Astrocyte (in vitro differentiated cells and primary cell): ENCODE results near the gene SOAT2. TPM values are rescaled to one million over a fixed set of nuclear protein-coding genes. Genes with fewer than 3 reads are reported as not detected.

Experiments
- DNase-seq: peaks from one replicate; pipeline ENCODE4 v3.0.0-alpha.2; 2010; ENCODE audit warnings: low read depth
- FAIRE-seq: peaks from 2 replicates; lab custom pipeline; 2011; peaks lifted over from hg19 to GRCh38; lab: Jason Lieb, UNC
- H2AFZ ChIP-seq: 2 replicates; pipeline ENCODE4 v1.6.0; 2012; ENCODE audit warnings: low read depth, low read length, inconsistent platforms
- H3K27ac ChIP-seq: 2 replicates; pipeline ENCODE4 v1.5.1; 2011; ENCODE audit warnings: low read depth, low read length, inconsistent platforms
- H3K27me3 ChIP-seq: 2 replicates; pipeline ENCODE4 v1.6.0; 2011; ENCODE audit warnings: low read length, inconsistent platforms; ENCODE audit not compliant: insufficient read depth
- H3K36me3 ChIP-seq: 2 replicates; pipeline ENCODE4 v1.5.1; 2011; ENCODE audit warnings: low read length, inconsistent platforms; ENCODE audit not compliant: insufficient read depth
- H3K4me1 ChIP-seq: 2 replicates; pipeline ENCODE4 v1.5.1; 2011; ENCODE audit warnings: low read length, inconsistent platforms; ENCODE audit not compliant: insufficient read depth
- H3K4me2 ChIP-seq: 2 replicates; pipeline ENCODE4 v1.6.0; 2012; ENCODE audit warnings: low read length, inconsistent platforms
- H3K4me3 ChIP-seq: 2 replicates; pipeline ENCODE4 v1.5.1; 2011; ENCODE audit warnings: low read depth, mild to moderate bottlenecking, low read length, inconsistent platforms; ENCODE audit not compliant: insufficient read depth
- H3K79me2 ChIP-seq: 2 replicates; pipeline ENCODE4 v1.6.0; 2012; ENCODE audit warnings: mild to moderate bottlenecking, low read length, inconsistent platforms; ENCODE audit not compliant: insufficient read depth
- H3K9ac ChIP-seq: 2 replicates; pipeline ENCODE4 v1.6.0; 2012; ENCODE audit warnings: mild to moderate bottlenecking, low read length, inconsistent platforms
- H3K9me3 ChIP-seq: 2 replicates; pipeline ENCODE4 v1.5.1; 2012; ENCODE audit warnings: low read depth, mild to moderate bottlenecking, low read length, inconsistent platforms; ENCODE audit not compliant: insufficient read depth
- H4K20me1 ChIP-seq: 2 replicates; pipeline ENCODE4 v1.6.0; 2012; ENCODE audit warnings: low read length, inconsistent platforms; ENCODE audit not compliant: insufficient read depth
- H3K27ac Mint-ChIP-seq: one replicate; pipeline ENCODE4 v1.8.0; 2021; ENCODE audit warnings: mild to moderate bottlenecking, mixed read lengths; ENCODE audit not compliant: unreplicated experiment
- H3K27me3 Mint-ChIP-seq: one replicate; pipeline ENCODE4 v1.8.0; 2021; ENCODE audit warnings: low read depth, mixed read lengths; ENCODE audit not compliant: unreplicated experiment
- H3K36me3 Mint-ChIP-seq: one replicate; pipeline ENCODE4 v1.8.0; 2021; ENCODE audit warnings: low read depth, mixed read lengths; ENCODE audit not compliant: unreplicated experiment
- H3K4me1 Mint-ChIP-seq: one replicate; pipeline ENCODE4 v1.8.0; 2021; ENCODE audit warnings: low read depth, mixed read lengths; ENCODE audit not compliant: unreplicated experiment
- H3K4me3 Mint-ChIP-seq: one replicate; pipeline ENCODE4 v1.8.0; 2021; ENCODE audit warnings: mild to moderate bottlenecking, moderate library complexity, mixed read lengths; ENCODE audit not compliant: unreplicated experiment
- H3K9me3 Mint-ChIP-seq: one replicate; pipeline ENCODE4 v1.8.0; 2021; ENCODE audit warnings: mild to moderate bottlenecking, mixed read lengths; ENCODE audit not compliant: unreplicated experiment
- CTCF ChIP-seq: IDR thresholded peaks from 2 replicates; pipeline ENCODE4 v1.5.1; 2011; ENCODE audit warnings: low read depth, mild to moderate bottlenecking, inconsistent platforms, low read length, moderate library complexity; ENCODE audit not compliant: insufficient read depth
- EZH2 ChIP-seq: IDR thresholded peaks from 2 replicates; pipeline ENCODE4 v1.6.1; 2012; ENCODE audit warnings: mild to moderate bottlenecking, low read length, inconsistent platforms; ENCODE audit not compliant: insufficient read depth
- total RNA-seq: library from RNA; stranded (reverse); gene quantifications from 2 replicates; pipeline ENCODE4 v1.2.1, GENCODE V29; 2021

SOAT2 gene
- total RNA-seq, 1 donor from 2014 or later, result not detected

- no peak for FAIRE-seq
- Histone ChIP-seq H2AFZ (no peak overlapping the region), H3K27ac (no peak overlapping the region), H3K27me3 (no peaks in the 10 kb centered on the region), H3K4me2 (no peak overlapping the region), H3K79me2 (no peaks in the 10 kb centered on the region), H3K9me3 (no peaks in the 10 kb centered on the region), H3K9ac (peak overlapping the region; percentile 31), H3K4me1 (peaks cover 38% of the 10 kb centered on the region), H3K36me3 (no peaks in the 10 kb centered on the region), H3K4me3 (no peak overlapping the region), H4K20me1 (peaks cover 17% of the 10 kb centered on the region)
- Mint-ChIP-seq H3K36me3 (peaks cover 21% of the 10 kb centered on the region), H3K4me1 (peaks cover 12% of the 10 kb centered on the region), H3K4me3 (peak overlapping the region; percentile 41), H3K9me3 (no peaks in the 10 kb centered on the region), H3K27me3 (no peaks in the 10 kb centered on the region), H3K27ac (no peak overlapping the region)
- DNase-seq, result no peak
- TF ChIP-seq CTCF (no peak), EZH2 (no peak)
Observed at GRCh38 chr12:53063708-53064612, 39.3 kb upstream of the SOAT2 start.

- peaks cover 40% of the 10 kb centered on the region for H3K4me1 ChIP-seq
- Mint-ChIP-seq H3K27ac (no peak overlapping the region), H3K4me1 (peaks cover 12% of the 10 kb centered on the region), H3K4me3 (peak overlapping the region; percentile 41), H3K9me3 (no peaks in the 10 kb centered on the region), H3K27me3 (no peaks in the 10 kb centered on the region), H3K36me3 (peaks cover 27% of the 10 kb centered on the region)
- H4K20me1 ChIP-seq, result peaks cover 18% of the 10 kb centered on the region
- H3K27ac ChIP-seq, result no peak overlapping the region
- no peaks in the 10 kb centered on the region for H3K9me3 ChIP-seq
- H3K36me3 ChIP-seq, result no peaks in the 10 kb centered on the region
- DNase-seq (no peak), FAIRE-seq (no peak)
- no peak overlapping the region for H3K4me2 ChIP-seq
- H2AFZ ChIP-seq, result no peak overlapping the region
- no peaks in the 10 kb centered on the region for H3K79me2 ChIP-seq
- H3K9ac ChIP-seq, result no peak overlapping the region
- no peak overlapping the region for H3K4me3 ChIP-seq
- H3K27me3 ChIP-seq, result no peaks in the 10 kb centered on the region
- no peak for TF ChIP-seq CTCF
- no peak for TF ChIP-seq EZH2
Observed at GRCh38 chr12:53064613-53065436, 38.5 kb upstream of the SOAT2 start.
